ENCODE results near the gene SNCA.

Gene SNCA

GRCh38 chr4:89868999-89869589 lies 32.1 kb upstream of the SNCA start:
- no peak for TF ChIP-seq BACH2 (CRISPR knock-in tag; IDR thresholded peaks at IDR 0.05; ENCODE audit: borderline replicate concordance)
- ATAC-seq = no peak

- TF ChIP-seq ZFP30 (CRISPR knock-in tag; IDR thresholded peaks at IDR 0.05) (no peak), ZFP3 (CRISPR knock-in tag; IDR thresholded peaks at IDR 0.05) (no peak), CSRNP3 (CRISPR knock-in tag; IDR thresholded peaks at IDR 0.05) (no peak), RARB (CRISPR knock-in tag; IDR thresholded peaks at IDR 0.05) (no peak), ESRRG (CRISPR knock-in tag; IDR thresholded peaks at IDR 0.05) (no peak), TOX (CRISPR knock-in tag; IDR thresholded peaks at IDR 0.05; ENCODE audit: borderline replicate concordance) (no peak), TSHZ2 (CRISPR knock-in tag; IDR thresholded peaks at IDR 0.05) (no peak), ZC3H10 (CRISPR knock-in tag; IDR thresholded peaks at IDR 0.05) (no peak), BACH2 (CRISPR knock-in tag; IDR thresholded peaks at IDR 0.05; ENCODE audit: borderline replicate concordance) (no peak), PPARA (CRISPR knock-in tag; IDR thresholded peaks at IDR 0.05; ENCODE audit: borderline replicate concordance) (no peak), ARNTL (CRISPR knock-in tag; IDR thresholded peaks at IDR 0.05; ENCODE audit: borderline replicate concordance, low read depth) (no peak), CREB5 (CRISPR knock-in tag; IDR thresholded peaks at IDR 0.05; ENCODE audit: low read depth) (no peak), ZNF8 (CRISPR knock-in tag; IDR thresholded peaks at IDR 0.05) (no peak), OSR1 (CRISPR knock-in tag; IDR thresholded peaks at IDR 0.05) (no peak), ZNF565 (CRISPR knock-in tag; conservative IDR thresholded peaks at IDR 0.05; ENCODE audit: low read depth) (no peak), PATZ1 (CRISPR knock-in tag; IDR thresholded peaks at IDR 0.05; ENCODE audit: borderline replicate concordance) (no peak), SNAI2 (CRISPR knock-in tag; IDR thresholded peaks at IDR 0.05) (no peak), GLIS3 (CRISPR knock-in tag; IDR thresholded peaks at IDR 0.05) (no peak), ZNF70 (CRISPR knock-in tag; IDR thresholded peaks at IDR 0.05) (no peak)
- ATAC-seq = no peak
Measured at GRCh38 chr4:89868276-89868675, 31.3 kb upstream of the SNCA start.

GRCh38 chr4:89863533-89863932 lies 26.6 kb upstream of the SNCA start:
- TF ChIP-seq BACH2 (CRISPR knock-in tag; IDR thresholded peaks at IDR 0.05; ENCODE audit: borderline replicate concordance) (no peak), RARB (CRISPR knock-in tag; IDR thresholded peaks at IDR 0.05) (no peak), POU6F1 (CRISPR knock-in tag; IDR thresholded peaks at IDR 0.05; ENCODE audit: borderline replicate concordance, low read depth) (no peak), ZNF70 (CRISPR knock-in tag; IDR thresholded peaks at IDR 0.05) (no peak), TSHZ2 (CRISPR knock-in tag; IDR thresholded peaks at IDR 0.05) (no peak), ESRRG (CRISPR knock-in tag; IDR thresholded peaks at IDR 0.05) (no peak), ZFP3 (CRISPR knock-in tag; IDR thresholded peaks at IDR 0.05) (no peak), ZFP30 (CRISPR knock-in tag; IDR thresholded peaks at IDR 0.05) (no peak), TCF4 (CRISPR knock-in tag; IDR thresholded peaks at IDR 0.05; ENCODE audit: borderline replicate concordance) (no peak), SNAI2 (CRISPR knock-in tag; IDR thresholded peaks at IDR 0.05) (no peak), CREB5 (CRISPR knock-in tag; IDR thresholded peaks at IDR 0.05; ENCODE audit: low read depth) (no peak), CSDC2 (CRISPR knock-in tag; IDR thresholded peaks at IDR 0.05) (no peak), GLIS3 (CRISPR knock-in tag; IDR thresholded peaks at IDR 0.05) (no peak)
- no peak for ATAC-seq

All from SK-N-SH treated with all-trans-retinoic acid at 6 μM for 48 hours (cell line).